Measurements from ENCODE around the gene SLPI. TPM values are rescaled to one million over a fixed set of nuclear protein-coding genes. Genes with fewer than 3 reads are reported as not detected.
A peak's percentile ranks its signal among the peaks of the same experiment; 100 is the strongest.

Gene SLPI
- total RNA-seq, 1 donor from 2014 or later = 68.1 TPM

- no peak for DNase-seq (ENCODE audit: low read depth)
- no peak for TF ChIP-seq CTCF (conservative IDR thresholded peaks at IDR 0.05; ENCODE audit: low read depth, low read length)
- H3K4me3 ChIP-seq (ENCODE audit: low read depth, low read length) = no peak overlapping the region
Observed at GRCh38 chr20:45258259-45258658, 3.9 kb upstream of the SLPI start.

DNA sequence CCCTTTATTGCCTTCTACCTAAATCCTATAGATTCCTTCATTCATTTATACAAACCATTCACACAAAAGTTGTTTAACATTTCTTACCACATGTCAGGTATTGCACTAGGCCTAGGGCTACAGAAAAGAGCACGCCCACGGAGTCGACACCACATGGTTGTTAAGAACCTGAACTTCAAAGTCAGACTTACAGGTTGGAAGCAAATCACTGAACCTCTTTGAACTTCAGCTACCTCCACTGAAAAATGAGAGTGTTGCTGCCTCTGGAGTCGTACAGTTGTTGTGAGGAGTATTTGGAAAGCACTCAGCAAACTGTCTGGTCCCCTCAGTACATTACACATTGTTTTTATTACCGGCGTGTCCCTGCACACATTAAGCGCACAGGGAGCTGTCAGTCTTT, 3.3 kb upstream of the SLPI start:
- DNase-seq (ENCODE audit: low read depth) = no peak
- H3K4me3 ChIP-seq (ENCODE audit: low read depth, low read length) = no peak overlapping the region
- TF ChIP-seq CTCF (conservative IDR thresholded peaks at IDR 0.05; ENCODE audit: low read depth, low read length) = no peak

GRCh38 chr20:45257161-45257560, 2.8 kb upstream of the SLPI start:
- DNase-seq (ENCODE audit: low read depth) = no peak
- TF ChIP-seq CTCF (conservative IDR thresholded peaks at IDR 0.05; ENCODE audit: low read depth, low read length) = no peak
- H3K4me3 ChIP-seq (ENCODE audit: low read depth, low read length) = no peak overlapping the region

GRCh38 chr20:45253261-45253660, 1.1 kb downstream of the SLPI start:
- H3K4me3 ChIP-seq (ENCODE audit: low read depth, low read length) = peak overlapping the region; percentile 44
- no peak for DNase-seq (ENCODE audit: low read depth)
- no peak for TF ChIP-seq CTCF (conservative IDR thresholded peaks at IDR 0.05; ENCODE audit: low read depth, low read length)

DNA sequence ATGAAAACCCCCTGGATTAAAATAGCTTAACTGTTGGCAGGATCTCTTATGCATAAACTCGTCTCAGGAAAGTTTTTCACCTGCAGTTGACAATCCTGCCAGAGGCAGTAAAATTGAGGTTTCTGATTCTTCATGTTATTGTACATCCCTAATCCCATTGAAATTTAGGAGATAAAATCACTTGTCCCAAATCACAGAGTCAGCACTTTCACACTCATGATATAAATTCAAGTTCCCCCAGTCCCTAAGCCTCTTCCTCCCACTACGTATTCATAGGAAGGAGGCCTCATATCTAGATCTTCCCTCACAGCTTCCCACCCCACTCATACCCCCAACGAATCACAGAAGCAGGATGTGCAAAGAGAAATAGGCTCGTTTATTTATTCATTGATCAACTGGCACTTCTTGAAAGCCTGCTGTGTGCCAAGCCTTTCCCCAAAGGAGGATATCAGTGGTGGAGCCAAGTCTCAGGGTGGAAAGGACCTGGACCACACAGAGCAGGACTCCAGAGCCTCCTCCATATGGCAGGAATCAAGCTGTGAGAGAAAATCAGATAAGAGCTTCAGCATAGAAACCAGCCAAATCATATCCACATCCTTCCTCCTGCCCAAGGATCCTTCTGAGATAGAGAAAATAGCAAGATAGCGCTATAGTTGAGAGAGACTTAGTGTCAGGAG, 2.3 kb downstream of the SLPI start:
- no peak for TF ChIP-seq CTCF (conservative IDR thresholded peaks at IDR 0.05; ENCODE audit: low read depth, low read length)
- peak overlapping the region; percentile 44 for H3K4me3 ChIP-seq (ENCODE audit: low read depth, low read length)
- no peak for DNase-seq (ENCODE audit: low read depth)

DNA sequence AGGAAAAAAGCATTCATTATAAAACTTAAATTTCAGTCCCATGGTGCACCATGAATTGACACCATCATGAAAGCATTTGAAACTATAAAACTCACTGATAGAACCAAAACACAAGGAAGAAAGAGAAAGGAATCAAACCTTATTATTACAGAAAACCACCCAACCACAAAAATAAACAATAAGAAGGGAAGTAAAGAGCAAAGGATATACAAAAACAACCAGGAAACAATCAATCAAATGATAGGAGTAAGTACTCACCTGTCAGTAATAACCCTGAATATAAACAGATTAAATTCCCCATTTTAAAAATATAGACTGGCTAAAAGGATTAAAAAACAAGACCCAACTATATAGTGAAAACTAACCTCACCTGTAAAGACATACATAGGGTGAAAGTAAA, 5.8 kb downstream of the SLPI start:
- no peak overlapping the region for H3K4me3 ChIP-seq (ENCODE audit: low read depth, low read length)
- no peak for DNase-seq (ENCODE audit: low read depth)
- TF ChIP-seq CTCF (conservative IDR thresholded peaks at IDR 0.05; ENCODE audit: low read depth, low read length) = no peak

DNA sequence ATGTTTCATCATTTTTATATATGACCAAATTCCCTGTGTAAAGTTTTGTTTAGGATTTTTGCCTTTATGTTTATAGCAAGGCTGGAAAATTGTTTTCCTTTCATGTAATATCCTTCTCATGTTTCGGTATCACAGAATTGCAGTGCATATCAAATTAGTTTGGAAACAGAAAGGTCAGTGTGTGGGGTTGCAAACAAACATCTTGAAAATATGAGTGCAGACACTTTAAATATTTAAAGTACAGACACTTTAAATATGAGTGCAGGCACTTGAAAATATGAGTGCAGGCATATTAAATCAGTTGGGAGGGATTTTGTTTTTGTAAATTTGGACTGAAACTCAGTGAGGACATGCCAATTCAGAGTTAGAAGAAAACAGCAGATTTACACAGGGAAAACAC, 6.5 kb downstream of the SLPI start:
- no peak for DNase-seq (ENCODE audit: low read depth)
- TF ChIP-seq CTCF (conservative IDR thresholded peaks at IDR 0.05; ENCODE audit: low read depth, low read length) = no peak
- H3K4me3 ChIP-seq (ENCODE audit: low read depth, low read length) = no peak overlapping the region
